Fibroblast of lung (primary cell): ENCODE measurements around the gene CNTN4. TPM values are rescaled to one million over a fixed set of nuclear protein-coding genes. Genes with fewer than 3 reads are reported as not detected.

ENCODE experiments used
- DNase-seq, 2 donors: peaks; one replicate each; pipeline versions ENCODE4 v3.0.0 to v3.0.0-alpha.2; 2010; ENCODE audit warnings: low read depth in 2 of 2
- H2AFZ ChIP-seq: 2 replicates; pipeline ENCODE4 v1.5.1; 2012; ENCODE audit warnings: low read length, control low read depth, inconsistent platforms
- H3K27ac ChIP-seq: 2 replicates; pipeline ENCODE4 v1.5.1; 2011; ENCODE audit warnings: low read length, control low read depth; ENCODE audit not compliant: insufficient read depth
- H3K27me3 ChIP-seq: 2 replicates; pipeline ENCODE4 v1.5.1; 2011; ENCODE audit warnings: mild to moderate bottlenecking, low read length; ENCODE audit not compliant: control insufficient read depth, insufficient read depth
- H3K36me3 ChIP-seq: 2 replicates; pipeline ENCODE4 v1.5.1; 2011; ENCODE audit warnings: low read length; ENCODE audit not compliant: control insufficient read depth, insufficient read depth
- H3K4me1 ChIP-seq: 2 replicates; pipeline ENCODE4 v1.5.1; 2011; ENCODE audit warnings: low read length; ENCODE audit not compliant: control insufficient read depth, insufficient read depth; ENCODE audit errors: extremely low read depth
- H3K4me2 ChIP-seq: 2 replicates; pipeline ENCODE4 v1.5.1; 2011; ENCODE audit warnings: low read length, control low read depth; ENCODE audit not compliant: insufficient read depth; ENCODE audit errors: extremely low read depth
- H3K4me3 ChIP-seq, 4 experiments: fragments of 200-600 bp in 1 of 4; sonication (generic) in 1 of 4; replicated peaks in 1 of 4; 2 replicates each; pipeline ENCODE4 v1.5.1; 2011 to 2016; ENCODE audit warnings: low read length in 4 of 4, low read depth in 3 of 4, mild to moderate bottlenecking in 3 of 4, control low read depth in 2 of 4, inconsistent platforms in 1 of 4, mixed read lengths in 1 of 4; ENCODE audit not compliant: insufficient read depth in 1 of 4; ENCODE audit errors: control extremely low read depth in 1 of 4
- H3K79me2 ChIP-seq: 2 replicates; pipeline ENCODE4 v1.5.1; 2012; ENCODE audit warnings: mild to moderate bottlenecking, low read length, inconsistent platforms; ENCODE audit not compliant: control insufficient read depth, insufficient read depth
- H3K9ac ChIP-seq: 2 replicates; pipeline ENCODE4 v1.5.1; 2011; ENCODE audit warnings: mild to moderate bottlenecking, low read length, control low read depth; ENCODE audit not compliant: insufficient read depth
- H3K9me3 ChIP-seq: 2 replicates; pipeline ENCODE4 v1.5.1; 2012; ENCODE audit warnings: low read depth, low read length; ENCODE audit not compliant: control insufficient read depth, insufficient read depth
- H4K20me1 ChIP-seq: 2 replicates; pipeline ENCODE4 v1.5.1; 2011; ENCODE audit warnings: low read length; ENCODE audit not compliant: control insufficient read depth, insufficient read depth; ENCODE audit errors: extremely low read depth
- CTCF ChIP-seq, 2 donors: IDR thresholded peaks in 1 of 2; conservative IDR thresholded peaks in 1 of 2; 1 replicate in 1 of 2; 2 replicates in 1 of 2; pipeline ENCODE4 v1.5.1; 2011 to 2012; ENCODE audit warnings: low read length in 2 of 2, control low read depth in 1 of 2, inconsistent platforms in 1 of 2, low read depth in 1 of 2, mild to moderate bottlenecking in 1 of 2
- EZH2 ChIP-seq: IDR thresholded peaks from 2 replicates; pipeline ENCODE4 v1.5.1; 2012; ENCODE audit warnings: low read length, control low read depth, mild to moderate bottlenecking; ENCODE audit errors: missing control alignments
- polyA plus RNA-seq, 2 donors: library from polyadenylated mRNA; depleted of rRNA in 1 of 2; stranded (reverse) in 1 of 2; unstranded in 1 of 2; fragments of >200 nt; gene quantifications; 2 replicates each; pipeline ENCODE4 v1.2.1, GENCODE V29; 2011 to 2012; ENCODE audit warnings: missing spikeins in 1 of 2
- total RNA-seq: library from RNA; depleted of rRNA; stranded (reverse); fragments of >200 nt; gene quantifications from 2 replicates; pipeline ENCODE4 v1.2.1, GENCODE V29; 2014

The CNTN4 gene
- total and polyA plus RNA-seq, 2 donors (not counting 1 experiment from before 2014, with no cell fraction given): 0.17 to 0.69 TPM

- Histone ChIP-seq H3K4me3 (no peak overlapping the region), H3K9ac (no peak overlapping the region), H2AFZ (no peak overlapping the region), H3K4me1 (no peaks in the 10 kb centered on the region), H4K20me1 (no peaks in the 10 kb centered on the region), H3K27me3 (no peaks in the 10 kb centered on the region), H3K9me3 (no peaks in the 10 kb centered on the region), H3K79me2 (no peaks in the 10 kb centered on the region), H3K36me3 (no peaks in the 10 kb centered on the region), H3K4me2 (no peak overlapping the region), H3K27ac (no peak overlapping the region)
- TF ChIP-seq EZH2 (no peak), CTCF (conservative IDR thresholded peaks at IDR 0.05 in 1 of 2, IDR thresholded peaks at IDR 0.05 in 1 of 2; ENCODE audit: low read depth in 1 of 2, low read length in 2 of 2) (no peak)
- no peak for DNase-seq
Measured at GRCh38 chr3:2391896-2392295, 293.2 kb downstream of the CNTN4 start.

- H3K36me3 ChIP-seq: no peaks in the 10 kb centered on the region
- H3K4me1 ChIP-seq: no peaks in the 10 kb centered on the region
- H3K4me3 ChIP-seq: no peak overlapping the region
- no peaks in the 10 kb centered on the region for H3K27me3 ChIP-seq
- H3K4me2 ChIP-seq: no peak overlapping the region
- no peaks in the 10 kb centered on the region for H4K20me1 ChIP-seq
- H3K9me3 ChIP-seq: no peaks in the 10 kb centered on the region
- no peaks in the 10 kb centered on the region for H3K79me2 ChIP-seq
- H2AFZ ChIP-seq: no peak overlapping the region
- no peak overlapping the region for H3K27ac ChIP-seq
- TF ChIP-seq EZH2: no peak
- TF ChIP-seq CTCF (conservative IDR thresholded peaks at IDR 0.05 in 1 of 2, IDR thresholded peaks at IDR 0.05 in 1 of 2; ENCODE audit: low read depth in 1 of 2, low read length in 2 of 2): no peak
- no peak for DNase-seq
- H3K9ac ChIP-seq: no peak overlapping the region
Measured at GRCh38 chr3:2392981-2393380, 294.3 kb downstream of the CNTN4 start.

- Histone ChIP-seq H3K4me1 (no peaks in the 10 kb centered on the region), H3K4me2 (no peak overlapping the region), H3K79me2 (no peaks in the 10 kb centered on the region), H3K27ac (no peak overlapping the region), H3K4me3 (no peak overlapping the region), H3K27me3 (no peaks in the 10 kb centered on the region), H4K20me1 (no peaks in the 10 kb centered on the region), H3K9ac (no peak overlapping the region), H3K9me3 (no peaks in the 10 kb centered on the region), H2AFZ (no peak overlapping the region), H3K36me3 (no peaks in the 10 kb centered on the region)
- no peak for TF ChIP-seq CTCF (conservative IDR thresholded peaks at IDR 0.05 in 1 of 2, IDR thresholded peaks at IDR 0.05 in 1 of 2; ENCODE audit: low read depth in 1 of 2, low read length in 2 of 2)
- no peak for TF ChIP-seq EZH2
- DNase-seq: no peak
Measured at GRCh38 chr3:2415083-2415482, 316.4 kb downstream of the CNTN4 start.
